Eye (tissue), 1 donor: Measurements from ENCODE around the gene P3H4.

ENCODE experiments used
- DNase-seq: peaks from one replicate; pipeline ENCODE4 v3.0.0-alpha.2; 2015

Gene P3H4

DNA sequence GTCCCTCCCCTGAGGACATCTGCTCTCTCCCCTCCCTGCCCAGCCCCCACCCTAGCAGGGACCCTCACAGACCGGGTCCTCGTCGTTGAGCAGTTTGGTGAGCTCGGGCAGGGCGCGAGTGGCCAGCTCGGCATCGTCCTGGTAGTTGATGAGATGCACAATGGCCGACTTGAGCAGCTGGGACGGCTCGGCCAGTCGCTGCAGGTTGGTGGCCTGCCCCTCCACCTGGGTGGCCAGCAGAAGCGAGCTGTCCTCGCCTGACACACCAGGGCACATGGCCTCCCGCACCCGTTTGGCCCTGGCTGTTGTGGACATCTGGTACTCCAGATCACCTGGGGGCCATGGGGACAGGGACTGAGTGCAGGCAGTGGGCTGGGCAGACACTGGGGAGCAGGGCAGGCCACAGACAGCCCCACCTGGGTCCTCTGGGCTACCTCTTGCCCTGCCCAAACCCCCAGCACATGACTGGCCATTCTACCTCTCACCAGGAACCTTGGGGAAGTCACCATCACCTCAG lies 42.3 kb downstream of the P3H4 start:
- DNase-seq, result no peak

DNA sequence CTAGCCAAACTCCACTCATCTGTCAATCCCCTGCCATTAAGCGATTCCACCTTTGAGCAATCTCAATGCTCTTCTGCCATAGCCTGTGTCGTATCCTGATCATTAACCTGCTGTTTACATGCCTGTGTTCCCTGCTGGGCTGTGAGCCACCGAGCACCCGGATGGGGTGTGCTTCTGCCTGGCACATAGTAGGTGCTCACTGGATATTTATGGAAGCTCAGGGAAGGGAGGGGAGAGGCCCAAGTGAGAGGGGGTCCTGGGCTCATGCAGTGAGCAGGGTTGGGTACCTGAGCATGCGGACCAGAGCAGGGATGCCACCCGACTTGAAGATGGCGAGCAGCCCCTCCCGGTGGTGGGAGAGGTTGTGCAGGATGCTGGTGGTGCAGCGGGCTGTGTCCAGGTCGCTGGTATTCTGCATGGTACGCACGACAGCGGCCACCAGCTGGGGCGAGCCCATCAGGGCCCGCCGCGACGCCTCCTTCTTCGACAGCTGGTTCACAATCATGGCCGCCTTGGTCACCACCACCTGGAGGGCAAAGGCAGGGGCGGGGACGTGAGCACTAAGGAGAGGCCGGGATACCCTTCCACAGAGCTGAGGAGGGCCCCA lies 43.0 kb downstream of the P3H4 start:
- DNase-seq, result no peak

DNA sequence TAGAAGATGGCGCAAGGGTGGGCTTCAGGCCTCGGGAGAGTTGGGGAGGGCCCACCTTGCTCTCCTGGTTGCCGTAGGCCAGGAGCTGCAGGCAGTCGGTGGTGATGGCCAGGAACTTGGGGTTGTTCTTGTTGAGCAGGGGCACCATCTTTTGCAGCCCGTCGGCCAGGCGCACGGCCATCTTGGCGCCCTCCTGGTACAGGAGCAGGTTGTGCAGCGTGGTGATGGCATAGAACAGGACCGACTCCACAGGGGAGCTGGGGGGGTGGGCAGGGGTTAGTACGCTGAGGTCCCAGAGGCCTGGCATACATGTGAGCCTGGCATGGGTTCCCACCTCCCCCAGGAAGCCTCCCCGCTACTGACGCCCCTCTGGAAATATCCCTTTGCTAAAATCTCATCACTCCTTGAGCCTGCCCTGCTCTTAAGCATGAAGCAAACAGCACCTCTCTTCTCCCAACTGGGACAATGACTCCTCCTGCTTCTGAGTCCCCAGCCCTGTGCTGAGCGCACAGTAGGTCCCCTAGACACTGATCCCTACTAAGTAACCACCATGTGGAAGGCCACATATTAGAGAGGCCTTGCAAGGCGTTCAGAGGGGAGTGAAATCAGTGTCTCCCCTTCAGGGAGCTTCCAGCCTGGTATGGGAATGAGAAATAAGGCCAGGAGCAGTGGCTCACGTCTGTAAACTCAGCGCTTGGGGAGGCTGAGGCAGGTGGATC lies 44.3 kb downstream of the P3H4 start:
- DNase-seq, result no peak

- no peak for DNase-seq
Measured at GRCh38 chr17:41766135-41766534, 45.6 kb downstream of the P3H4 start.

DNA sequence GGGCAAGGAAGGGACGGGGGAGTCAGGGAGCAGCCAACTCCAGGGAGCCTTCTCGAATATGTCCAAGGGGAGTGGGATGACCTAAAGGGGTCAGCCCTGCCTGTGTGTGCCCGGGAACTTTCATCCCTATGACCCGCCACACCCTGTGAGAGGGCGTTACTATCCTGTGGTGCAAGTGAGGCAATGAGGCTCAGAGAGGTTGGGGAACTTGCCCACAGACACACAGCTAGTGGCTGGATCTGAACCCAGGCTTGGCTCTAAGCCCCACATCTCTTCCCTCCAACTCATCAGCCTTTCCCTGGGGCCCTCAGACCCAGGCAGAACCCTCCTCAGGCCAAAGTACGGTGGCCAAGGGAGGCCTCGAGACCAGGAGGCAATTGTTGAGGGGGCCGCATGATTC lies 48.4 kb downstream of the P3H4 start:
- no peak for DNase-seq

GRCh38 chr17:41762841-41763240 lies 48.9 kb downstream of the P3H4 start:
- no peak for DNase-seq

- DNase-seq, result no peak
Measured at GRCh38 chr17:41762391-41762790, 49.4 kb downstream of the P3H4 start.

- DNase-seq, result no peak
Measured at GRCh38 chr17:41760878-41761277, 50.9 kb downstream of the P3H4 start.

DNA sequence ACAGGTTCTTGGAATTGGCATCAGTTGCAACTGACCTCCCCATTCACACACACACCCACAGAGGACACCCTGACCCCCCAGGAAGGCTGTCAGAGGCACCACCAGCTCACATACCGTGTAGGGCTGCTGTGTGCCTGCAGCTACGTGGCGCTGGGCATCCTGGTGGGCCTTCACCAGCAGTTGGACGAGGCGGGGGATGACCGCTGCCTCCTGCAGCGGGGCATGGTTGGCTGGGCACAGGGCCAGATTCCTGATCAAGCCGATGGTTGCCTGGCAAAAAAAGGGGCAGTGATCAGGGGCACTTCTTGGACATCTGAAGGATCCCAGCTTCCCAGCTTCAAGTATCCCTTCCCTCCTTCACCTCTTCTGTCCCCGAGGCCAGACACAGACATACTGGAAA lies 53.1 kb downstream of the P3H4 start:
- no peak for DNase-seq

DNA sequence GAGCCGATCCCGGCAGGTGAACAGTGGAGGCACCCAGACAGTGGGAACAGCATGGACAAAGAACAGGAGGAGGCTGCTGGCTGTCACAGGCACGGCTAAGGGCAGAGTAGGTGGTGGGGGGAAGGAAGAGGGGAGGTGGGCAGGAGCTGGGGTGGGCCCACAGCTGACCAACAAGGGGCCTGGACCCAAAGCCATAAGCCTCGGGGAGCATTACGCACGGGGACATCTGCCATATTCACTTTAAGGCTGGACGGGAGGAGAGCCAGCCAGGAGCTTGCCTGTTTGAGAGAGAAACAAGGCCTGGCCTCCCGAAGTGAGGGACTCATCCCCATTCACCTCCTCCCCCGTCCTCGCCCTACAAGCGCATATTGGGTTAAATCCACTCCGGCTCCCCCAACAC lies 57.7 kb downstream of the P3H4 start:
- no peak for DNase-seq
